DOHH2 (cell line): ENCODE measurements around the gene RAC3.

Experiments used
- H3F3A ChIP-seq: fragments of 200-600 bp; sonication (generic), shearing (Covaris generic); 2 replicates; pipeline ENCODE4 v1.6.0; 2016; ENCODE audit warnings: antibody characterized with exemption, mild to moderate bottlenecking; ENCODE audit not compliant: control insufficient read depth, insufficient read depth
- H3K27ac ChIP-seq: fragments of 200-600 bp; sonication (generic); 2 replicates; pipeline ENCODE4 v1.5.1; 2014; ENCODE audit warnings: low read depth, mild to moderate bottlenecking, low read length, moderate library complexity
- H3K27me3 ChIP-seq: fragments of 200-600 bp; sonication (generic); 2 replicates; pipeline ENCODE4 v1.6.1; 2014; ENCODE audit warnings: mild to moderate bottlenecking, low read length, mixed read lengths; ENCODE audit not compliant: control insufficient read depth
- H3K36me3 ChIP-seq: fragments of 200-600 bp; sonication (generic); 2 replicates; pipeline ENCODE4 v1.6.1; 2014; ENCODE audit warnings: mild to moderate bottlenecking, low read length, moderate library complexity, mixed read lengths; ENCODE audit not compliant: control insufficient read depth
- H3K4me1 ChIP-seq: fragments of 200-600 bp; sonication (generic); 2 replicates; pipeline ENCODE4 v1.6.1; 2014; ENCODE audit warnings: mild to moderate bottlenecking, low read length, mixed read lengths; ENCODE audit not compliant: control insufficient read depth
- H3K4me2 ChIP-seq: fragments of 200-600 bp; sonication (generic); 2 replicates; pipeline ENCODE4 v1.6.0; 2014; ENCODE audit warnings: mild to moderate bottlenecking, low read length, moderate library complexity
- H3K4me3 ChIP-seq: fragments of 200-600 bp; sonication (generic); 2 replicates; pipeline ENCODE4 v1.5.1; 2014; ENCODE audit warnings: mild to moderate bottlenecking, low read length, mixed read lengths
- H3K79me2 ChIP-seq: fragments of 200-600 bp; sonication (generic); 2 replicates; pipeline ENCODE4 v1.6.1; 2014; ENCODE audit warnings: mild to moderate bottlenecking, low read length, mixed read lengths; ENCODE audit not compliant: control insufficient read depth
- H3K9me2 ChIP-seq: fragments of 200-600 bp; sonication (generic); replicated peaks from 2 replicates; pipeline ENCODE4 v1.6.1; 2014; ENCODE audit warnings: mild to moderate bottlenecking, low read length, mixed read lengths; ENCODE audit not compliant: control insufficient read depth
- H3K9me3 ChIP-seq: fragments of 200-600 bp; sonication (generic); 2 replicates; pipeline ENCODE4 v1.6.1; 2014; ENCODE audit warnings: antibody characterized with exemption, low read length, mixed read lengths; ENCODE audit not compliant: control insufficient read depth, insufficient read depth
- H4K20me1 ChIP-seq: fragments of 200-600 bp; sonication (generic); 2 replicates; pipeline ENCODE4 v1.6.0; 2014; ENCODE audit warnings: low read depth, mild to moderate bottlenecking, antibody characterized with exemption, low read length, moderate library complexity; ENCODE audit not compliant: control insufficient read depth, insufficient read depth
- EZH2phosphoT487 ChIP-seq: fragments of 200-600 bp; sonication (generic); IDR thresholded peaks from 2 replicates; pipeline ENCODE4 v1.6.1; 2017; ENCODE audit warnings: borderline replicate concordance, mild to moderate bottlenecking, antibody characterized with exemption, low read length, moderate library complexity, mixed read lengths
- TF ChIP-seq, protein P1 (sequence below): fragments of 200-600 bp; sonication (generic); IDR thresholded peaks from one replicate; pipeline ENCODE4 v1.5.1; 2014; ENCODE audit warnings: antibody characterized with exemption, mild to moderate bottlenecking, low read depth, low read length; ENCODE audit not compliant: poor library complexity, severe bottlenecking

Gene RAC3

DNA sequence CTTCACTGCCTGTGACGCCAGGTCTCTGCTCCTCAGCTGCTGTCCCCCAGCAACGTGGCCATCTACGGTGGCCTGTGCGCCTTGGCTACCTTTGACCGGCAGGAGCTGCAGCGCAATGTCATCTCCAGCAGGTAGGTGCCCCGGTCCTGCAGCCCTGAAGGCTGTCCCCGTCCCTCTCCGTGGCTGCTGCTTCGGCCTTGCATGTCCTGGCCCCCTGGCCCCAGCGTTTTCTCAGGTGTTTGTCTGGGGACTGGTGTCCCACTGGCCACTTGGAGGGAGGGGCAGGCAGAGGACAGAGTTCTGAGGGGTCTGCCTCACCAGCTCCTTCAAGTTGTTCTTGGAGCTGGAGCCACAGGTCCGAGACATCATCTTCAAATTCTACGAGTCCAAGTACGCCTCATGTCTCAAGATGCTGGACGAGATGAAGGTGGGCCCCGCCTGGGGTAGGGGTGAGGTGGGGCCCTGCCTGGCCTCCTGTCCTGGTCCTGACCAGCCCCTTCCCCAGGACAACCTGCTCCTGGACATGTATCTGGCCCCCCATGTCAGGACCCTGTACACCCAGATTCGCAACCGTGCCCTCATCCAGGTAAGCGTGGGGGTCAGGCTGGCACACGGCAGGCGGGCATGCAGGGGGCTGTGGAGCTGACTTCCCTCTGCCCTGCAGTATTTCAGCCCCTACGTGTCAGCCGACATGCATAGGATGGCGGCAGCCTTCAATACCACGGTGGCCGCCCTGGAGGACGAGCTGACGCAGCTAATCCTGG, 24.7 kb downstream of the RAC3 start:
- Histone ChIP-seq H3K4me1 (peaks cover 8% of the 10 kb centered on the region), H3K9me2 (no peaks in the 10 kb centered on the region), H3K27ac (no peak overlapping the region), H3K9me3 (no peaks in the 10 kb centered on the region), H4K20me1 (peaks cover 3% of the 10 kb centered on the region; the same call in 1 of the 2 replicates), H3K79me2 (peaks cover 16% of the 10 kb centered on the region), H3K4me2 (no peak overlapping the region), H3K36me3 (peaks cover 70% of the 10 kb centered on the region), H3K27me3 (no peaks in the 10 kb centered on the region), H3K4me3 (no peak overlapping the region), H3F3A (no peaks in the 10 kb centered on the region)
- TF ChIP-seq, protein P1, sequence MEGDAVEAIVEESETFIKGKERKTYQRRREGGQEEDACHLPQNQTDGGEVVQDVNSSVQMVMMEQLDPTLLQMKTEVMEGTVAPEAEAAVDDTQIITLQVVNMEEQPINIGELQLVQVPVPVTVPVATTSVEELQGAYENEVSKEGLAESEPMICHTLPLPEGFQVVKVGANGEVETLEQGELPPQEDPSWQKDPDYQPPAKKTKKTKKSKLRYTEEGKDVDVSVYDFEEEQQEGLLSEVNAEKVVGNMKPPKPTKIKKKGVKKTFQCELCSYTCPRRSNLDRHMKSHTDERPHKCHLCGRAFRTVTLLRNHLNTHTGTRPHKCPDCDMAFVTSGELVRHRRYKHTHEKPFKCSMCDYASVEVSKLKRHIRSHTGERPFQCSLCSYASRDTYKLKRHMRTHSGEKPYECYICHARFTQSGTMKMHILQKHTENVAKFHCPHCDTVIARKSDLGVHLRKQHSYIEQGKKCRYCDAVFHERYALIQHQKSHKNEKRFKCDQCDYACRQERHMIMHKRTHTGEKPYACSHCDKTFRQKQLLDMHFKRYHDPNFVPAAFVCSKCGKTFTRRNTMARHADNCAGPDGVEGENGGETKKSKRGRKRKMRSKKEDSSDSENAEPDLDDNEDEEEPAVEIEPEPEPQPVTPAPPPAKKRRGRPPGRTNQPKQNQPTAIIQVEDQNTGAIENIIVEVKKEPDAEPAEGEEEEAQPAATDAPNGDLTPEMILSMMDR: no peak
- no peak for TF ChIP-seq EZH2phosphoT487

DNA sequence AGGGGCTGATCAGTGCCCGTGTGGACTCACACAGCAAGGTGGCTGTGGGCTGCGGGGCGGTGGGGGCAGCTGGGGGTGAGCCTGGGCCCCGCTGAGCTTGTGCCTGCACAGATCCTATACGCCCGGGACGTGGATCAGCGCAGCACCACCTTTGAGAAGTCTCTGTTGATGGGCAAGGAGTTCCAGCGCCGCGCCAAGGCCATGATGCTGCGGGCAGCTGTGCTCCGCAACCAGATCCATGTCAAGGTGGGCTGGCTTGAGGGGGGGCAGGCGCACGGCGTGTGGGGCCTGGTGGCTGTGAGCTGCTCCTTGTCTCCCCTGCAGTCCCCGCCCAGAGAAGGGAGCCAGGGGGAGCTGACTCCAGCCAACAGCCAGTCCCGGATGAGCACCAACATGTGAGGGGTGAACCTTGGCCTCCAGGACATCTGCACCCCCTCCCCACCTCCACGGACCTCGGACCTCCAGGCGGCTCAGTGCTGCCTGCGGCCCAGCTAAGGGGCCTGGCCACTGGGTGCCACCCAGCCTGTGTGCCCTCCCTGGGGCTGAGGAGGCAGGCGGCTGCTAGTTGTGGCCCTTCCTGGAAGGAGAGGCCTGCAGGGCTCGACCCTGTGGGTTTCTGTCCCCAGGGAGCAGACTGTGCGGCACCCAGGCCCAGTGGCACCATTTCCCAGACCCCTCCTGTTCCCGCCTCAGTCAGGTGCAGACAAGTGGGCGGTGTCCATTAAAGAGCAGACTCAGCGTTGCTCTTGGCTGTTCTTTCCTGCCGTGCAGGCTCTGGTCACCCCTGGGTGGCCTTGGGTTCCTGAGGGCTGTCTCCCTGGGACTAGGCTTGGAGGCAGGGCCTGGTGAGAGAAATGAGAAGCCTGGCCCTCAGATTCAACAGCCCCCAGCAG, 25.5 kb downstream of the RAC3 start:
- Histone ChIP-seq H4K20me1 (peaks cover 3% of the 10 kb centered on the region; the same call in 1 of the 2 replicates), H3K79me2 (peaks cover 16% of the 10 kb centered on the region), H3K9me3 (no peaks in the 10 kb centered on the region), H3K27me3 (no peaks in the 10 kb centered on the region), H3K4me2 (no peak overlapping the region), H3K4me1 (peaks cover 8% of the 10 kb centered on the region), H3K9me2 (no peaks in the 10 kb centered on the region), H3K27ac (no peak overlapping the region), H3K36me3 (peaks cover 76% of the 10 kb centered on the region), H3F3A (no peaks in the 10 kb centered on the region), H3K4me3 (no peak overlapping the region)
- TF ChIP-seq, protein P1: no peak
- no peak for TF ChIP-seq EZH2phosphoT487

GRCh38 chr17:82058230-82058854, 26.9 kb downstream of the RAC3 start:
- no peaks in the 10 kb centered on the region for H4K20me1 ChIP-seq
- no peak overlapping the region for H3K27ac ChIP-seq
- peaks cover 88% of the 10 kb centered on the region for H3K36me3 ChIP-seq

More at GRCh38 chr17:82058230-82058854, 26.9 kb downstream of the RAC3 start:
- Histone ChIP-seq H3F3A (no peaks in the 10 kb centered on the region), H3K9me3 (no peaks in the 10 kb centered on the region), H3K4me3 (no peak overlapping the region), H3K27me3 (no peaks in the 10 kb centered on the region), H3K4me2 (no peak overlapping the region), H3K79me2 (peaks cover 10% of the 10 kb centered on the region), H3K4me1 (peaks cover under 1% of the 10 kb centered on the region; the same call in 1 of the 2 replicates), H3K9me2 (no peaks in the 10 kb centered on the region)
- TF ChIP-seq EZH2phosphoT487: no peak
- TF ChIP-seq, protein P1: no peak
